Activated naive CD4-positive, alpha-beta T cell treated with anti-CD3 and anti-CD28 coated beads, Interleukin-2, amount 50 U/mL, for 72 hours (primary cell): ENCODE measurements around the gene ANKFN1. TPM values are rescaled to one million over a fixed set of nuclear protein-coding genes. Genes with fewer than 3 reads are reported as not detected.
A peak's percentile ranks its signal among the peaks of the same experiment; 100 is the strongest.

Source experiments
- ATAC-seq, 2 donors: fragments of 150-1000 bp; cut with Tn5 transposase; 2 replicates each; pipeline ENCODE4 v1.10.0; 2021; ENCODE audit warnings: mild to moderate bottlenecking in 2 of 2, moderate library complexity in 2 of 2
- DNase-seq, 2 donors: peaks; one replicate each; pipeline ENCODE4 v3.0.0; 2021 to 2022; ENCODE audit warnings: low spot score in 2 of 2
- H3K27ac Mint-ChIP-seq, 2 donors: one replicate each; pipeline ENCODE4 v1.8.0; 2022; ENCODE audit warnings: mild to moderate bottlenecking in 2 of 2, mixed read lengths in 2 of 2
- H3K36me3 Mint-ChIP-seq, 2 donors: one replicate each; pipeline ENCODE4 v1.8.0; 2022; ENCODE audit warnings: mixed read lengths in 2 of 2
- H3K9me3 Mint-ChIP-seq, 2 donors: one replicate each; pipeline ENCODE4 v1.8.0; 2022; ENCODE audit warnings: mixed read lengths in 2 of 2
- total RNA-seq, 2 donors: library from RNA; stranded (reverse); gene quantifications; one replicate each; pipeline ENCODE4 v1.2.3, GENCODE V29; 2022

Gene ANKFN1
- total RNA-seq, 2 donors from 2014 or later = not detected

DNA sequence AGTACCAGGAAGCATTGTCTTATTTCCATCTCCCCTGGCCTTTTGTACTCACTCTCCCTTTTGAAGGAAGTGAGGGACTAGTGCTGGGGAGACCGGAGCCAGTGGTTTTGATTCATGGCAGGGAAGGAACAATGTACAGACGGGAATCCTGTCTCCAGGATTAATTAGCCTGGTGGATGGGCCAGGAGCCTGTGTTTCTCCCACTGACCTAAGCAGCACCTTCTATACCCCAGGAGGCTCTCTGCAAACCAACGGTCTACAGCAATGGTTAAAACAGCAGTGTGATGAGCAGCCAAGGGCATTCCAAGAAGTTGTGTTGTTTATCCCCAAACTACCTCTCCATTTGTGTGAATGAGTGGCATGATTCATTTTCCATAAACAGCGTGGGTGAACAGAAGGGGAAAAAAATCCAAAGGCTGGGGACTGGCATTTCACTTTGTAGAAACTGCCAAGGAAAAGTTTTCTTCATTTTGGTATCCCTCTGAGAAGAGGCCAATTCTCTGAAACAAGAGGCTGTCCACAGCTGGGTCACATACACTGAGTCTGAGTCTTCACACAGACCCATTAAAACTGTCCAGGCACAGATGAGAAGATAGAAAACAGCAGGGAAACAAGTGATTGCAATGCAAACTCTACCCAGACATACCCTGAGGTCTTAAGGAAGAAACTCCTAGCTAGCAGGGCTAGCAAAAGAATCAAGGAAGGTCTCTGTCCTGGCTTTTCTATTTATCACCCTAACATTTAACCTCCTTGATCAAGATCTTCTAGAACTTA lies 18.1 kb downstream of the ANKFN1 start:
- ATAC-seq = no peak
- DNase-seq = no peak
- no peaks in the 10 kb centered on the region for H3K36me3 Mint-ChIP-seq
- H3K9me3 Mint-ChIP-seq = no peaks in the 10 kb centered on the region
- no peak overlapping the region for H3K27ac Mint-ChIP-seq

DNA sequence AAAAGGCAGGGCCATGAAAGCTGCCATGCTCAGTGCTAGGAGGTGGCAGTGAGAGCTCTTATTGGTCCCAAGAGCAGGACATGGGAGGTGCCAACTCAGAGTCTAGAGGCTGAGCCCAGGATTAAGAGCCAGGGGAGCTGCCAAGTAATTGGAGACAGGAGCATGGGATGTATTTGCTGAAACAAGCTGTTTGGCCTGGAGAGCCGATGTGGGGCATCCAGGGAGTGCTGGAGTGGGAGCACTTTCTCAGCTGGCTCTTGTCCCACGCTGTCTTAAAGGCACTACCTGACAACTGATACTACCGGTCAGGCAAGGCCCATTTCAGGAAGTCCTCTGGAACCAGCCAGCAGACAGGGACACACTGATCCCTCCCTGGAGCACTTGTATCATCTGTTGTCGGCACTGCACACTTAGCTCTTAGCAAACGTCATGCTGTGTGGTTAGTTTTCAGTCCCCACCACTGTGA lies 19.3 kb downstream of the ANKFN1 start:
- ATAC-seq = no peak
- Mint-ChIP-seq H3K36me3 (no peaks in the 10 kb centered on the region), H3K9me3 (no peaks in the 10 kb centered on the region), H3K27ac (peak overlapping the region in 1 of 2 donors; percentile 29)
- DNase-seq = no peak

DNA sequence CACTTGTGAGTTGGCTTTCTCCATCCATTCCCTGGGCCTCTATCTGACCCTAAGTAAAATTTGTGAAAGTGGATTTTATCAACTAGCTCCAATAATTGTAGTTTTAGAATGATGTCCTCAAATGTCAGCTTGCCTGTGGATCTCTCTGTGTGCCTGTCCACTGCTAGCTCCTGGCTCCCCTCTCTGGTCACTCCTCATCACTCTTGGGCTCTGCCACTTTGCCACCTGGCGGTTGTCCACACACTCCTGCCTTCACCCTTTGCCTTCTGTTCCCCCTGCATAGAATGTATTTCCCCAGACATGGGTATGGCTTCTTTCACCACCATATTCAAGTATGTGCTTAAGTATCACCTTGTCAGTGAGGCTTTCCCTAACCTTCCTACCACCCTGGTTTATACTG lies 19.8 kb downstream of the ANKFN1 start:
- Mint-ChIP-seq H3K27ac (no peak overlapping the region), H3K36me3 (no peaks in the 10 kb centered on the region), H3K9me3 (no peaks in the 10 kb centered on the region)
- no peak for ATAC-seq
- no peak for DNase-seq

DNA sequence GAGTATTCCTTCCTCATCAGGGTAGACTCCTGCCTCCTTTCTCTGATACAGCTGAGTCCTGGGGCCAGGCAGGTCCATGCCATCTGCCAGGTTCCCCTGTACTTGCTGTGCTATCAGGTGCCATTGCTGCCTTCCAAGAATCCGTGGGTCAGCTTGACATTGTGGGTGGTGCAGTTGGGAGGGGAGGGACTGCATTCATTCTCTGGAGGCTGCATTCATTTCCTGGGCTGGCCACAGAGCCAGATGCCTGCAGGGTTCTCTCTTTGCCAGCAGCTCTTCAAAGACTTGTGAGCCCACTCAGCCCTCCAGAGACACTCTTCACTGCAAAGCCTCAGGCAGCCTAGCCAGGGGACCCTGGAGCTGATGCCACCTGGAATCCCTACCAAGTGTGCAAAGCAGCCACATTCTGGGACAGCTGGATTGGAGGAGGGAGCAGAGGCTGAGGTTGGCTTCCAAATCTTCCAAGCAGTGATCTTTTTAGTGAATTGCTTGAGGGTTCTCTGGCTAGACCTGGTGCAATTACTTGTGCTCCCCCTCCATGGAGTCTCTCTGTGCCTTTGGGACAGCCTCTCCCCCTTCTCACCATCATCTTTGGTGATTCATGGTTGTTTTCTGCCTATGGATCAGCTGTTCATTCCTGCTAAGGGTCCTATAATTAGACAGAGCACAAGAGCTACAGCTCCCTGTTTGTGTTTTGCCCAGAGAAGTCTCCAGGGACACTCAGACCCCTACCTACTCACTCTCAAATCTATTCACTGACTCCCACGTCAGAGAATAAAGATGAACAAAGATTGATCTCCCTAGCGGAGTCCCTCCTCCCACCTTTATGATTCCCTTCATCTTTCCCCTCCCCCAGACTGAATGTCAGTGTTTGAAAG lies 20.9 kb downstream of the ANKFN1 start:
- Mint-ChIP-seq H3K27ac (no peak overlapping the region), H3K9me3 (no peaks in the 10 kb centered on the region), H3K36me3 (no peaks in the 10 kb centered on the region)
- ATAC-seq (no peak), DNase-seq (no peak)

DNA sequence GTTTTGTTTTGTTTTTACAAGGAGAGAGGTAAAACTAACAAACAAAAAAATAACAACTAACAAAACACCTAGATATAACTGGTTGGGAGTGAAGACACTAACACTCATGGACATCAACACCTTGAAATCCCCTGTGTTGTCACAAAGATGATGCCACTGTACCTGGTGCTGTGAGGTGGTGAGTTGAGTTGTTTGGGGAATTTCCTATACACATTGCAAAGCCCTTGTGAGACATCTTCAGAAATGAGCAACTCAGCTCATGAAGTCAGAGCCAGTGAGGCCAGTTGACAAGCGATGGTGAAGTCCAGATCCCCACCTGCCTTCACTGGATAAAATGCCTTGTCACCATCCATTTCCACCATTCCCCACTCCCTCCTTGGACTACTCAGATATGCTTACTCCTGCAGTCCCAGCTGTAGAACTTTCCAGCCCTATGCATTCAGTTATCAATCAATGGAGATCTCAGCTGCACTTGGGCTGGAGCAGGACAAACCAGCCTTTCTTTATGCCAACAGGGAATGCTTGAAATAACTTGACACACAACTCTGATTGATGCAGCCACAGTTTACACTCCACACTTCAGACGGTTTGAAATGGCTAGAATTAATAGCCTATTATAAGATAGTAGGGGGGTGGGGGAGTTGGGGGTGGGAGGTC lies 22.2 kb downstream of the ANKFN1 start:
- ATAC-seq (peak in 1 of 2 donors; percentile 64), DNase-seq (no peak)
- Mint-ChIP-seq H3K36me3 (no peaks in the 10 kb centered on the region), H3K27ac (no peak overlapping the region), H3K9me3 (no peaks in the 10 kb centered on the region)

DNA sequence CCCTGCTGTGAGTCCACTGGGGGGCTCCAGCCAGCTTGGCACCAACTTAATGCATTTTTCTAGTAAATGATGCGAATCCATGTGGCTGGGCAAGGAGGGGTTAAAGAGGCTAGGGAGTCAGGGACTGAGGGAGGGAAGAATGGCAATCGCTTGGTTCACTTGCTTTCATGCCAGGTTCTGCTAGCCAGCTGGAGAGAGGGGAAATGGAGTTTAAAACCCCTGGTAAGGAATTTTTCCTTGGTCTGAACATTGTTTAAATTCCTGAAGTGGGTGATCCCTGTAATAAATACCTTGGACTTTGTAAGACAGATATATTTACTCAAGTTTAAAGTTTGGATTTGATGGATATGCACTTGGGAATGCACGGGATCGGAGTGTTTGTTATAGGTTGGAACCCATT lies 22.8 kb downstream of the ANKFN1 start:
- no peak for DNase-seq
- Mint-ChIP-seq H3K9me3 (no peaks in the 10 kb centered on the region), H3K36me3 (no peaks in the 10 kb centered on the region), H3K27ac (no peak overlapping the region)
- ATAC-seq = no peak

DNA sequence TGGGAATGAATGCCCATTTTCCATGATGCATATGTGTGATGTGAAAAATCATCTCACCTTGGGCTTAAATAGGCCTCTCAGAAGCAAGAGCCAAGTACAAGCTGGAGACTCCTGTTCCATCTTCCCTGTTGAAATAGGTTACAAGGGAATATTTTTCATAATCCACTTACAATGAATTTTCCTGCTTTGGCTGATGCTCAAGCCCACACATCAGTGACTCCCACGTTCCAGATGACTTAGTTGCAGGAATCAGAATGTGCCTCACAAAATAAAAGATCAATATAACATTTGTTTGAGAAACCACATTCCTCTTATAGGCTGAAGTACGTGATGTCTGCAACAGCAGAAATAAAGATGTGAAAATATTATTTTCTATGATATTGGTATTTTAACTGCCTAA lies 24.1 kb downstream of the ANKFN1 start:
- no peaks in the 10 kb centered on the region for H3K9me3 Mint-ChIP-seq
- no peak overlapping the region for H3K27ac Mint-ChIP-seq
- ATAC-seq (no peak), DNase-seq (no peak)
- no peaks in the 10 kb centered on the region for H3K36me3 Mint-ChIP-seq

DNA sequence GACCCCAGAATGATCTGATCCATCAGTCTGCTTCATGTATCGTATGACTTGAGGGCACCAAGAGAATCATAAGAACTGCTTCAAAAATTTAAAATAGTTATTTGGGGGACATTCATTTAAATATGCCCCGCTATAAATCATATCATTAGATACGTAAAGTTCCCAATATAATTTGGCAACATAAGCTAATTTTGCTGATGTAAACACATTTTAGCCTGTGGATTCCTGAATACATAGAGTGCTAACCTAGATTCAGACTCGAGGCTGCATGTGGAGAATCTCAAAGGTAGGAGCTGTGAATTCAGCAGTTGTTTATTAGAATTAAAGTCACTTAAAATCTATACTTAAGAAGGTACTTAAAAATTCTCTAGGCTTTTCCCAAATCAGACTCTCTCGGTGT lies 24.9 kb downstream of the ANKFN1 start:
- no peak overlapping the region for H3K27ac Mint-ChIP-seq
- no peaks in the 10 kb centered on the region for H3K36me3 Mint-ChIP-seq
- ATAC-seq = no peak
- DNase-seq = no peak
- H3K9me3 Mint-ChIP-seq = no peaks in the 10 kb centered on the region

DNA sequence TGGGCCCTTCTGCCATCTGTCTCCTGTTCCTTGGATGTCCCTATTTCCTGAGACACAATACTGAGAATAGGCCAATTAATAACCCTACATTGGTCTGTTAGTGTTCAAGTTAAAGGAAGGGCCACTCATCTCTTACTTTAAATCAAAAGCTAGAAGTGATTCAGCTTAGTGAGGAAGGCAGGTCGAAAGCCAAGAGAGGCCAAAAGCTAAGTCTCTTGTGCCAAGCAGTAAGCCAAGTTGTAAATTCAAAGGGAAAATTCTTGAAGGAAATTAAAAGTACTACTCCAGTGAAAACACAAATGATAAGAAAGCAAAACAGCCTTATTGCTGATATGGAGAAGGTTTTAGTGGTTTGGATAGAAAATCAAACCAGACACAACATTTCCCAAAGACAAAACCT lies 28.8 kb downstream of the ANKFN1 start:
- H3K27ac Mint-ChIP-seq = no peak overlapping the region
- no peaks in the 10 kb centered on the region for H3K36me3 Mint-ChIP-seq
- ATAC-seq = no peak
- no peaks in the 10 kb centered on the region for H3K9me3 Mint-ChIP-seq
- DNase-seq = no peak

DNA sequence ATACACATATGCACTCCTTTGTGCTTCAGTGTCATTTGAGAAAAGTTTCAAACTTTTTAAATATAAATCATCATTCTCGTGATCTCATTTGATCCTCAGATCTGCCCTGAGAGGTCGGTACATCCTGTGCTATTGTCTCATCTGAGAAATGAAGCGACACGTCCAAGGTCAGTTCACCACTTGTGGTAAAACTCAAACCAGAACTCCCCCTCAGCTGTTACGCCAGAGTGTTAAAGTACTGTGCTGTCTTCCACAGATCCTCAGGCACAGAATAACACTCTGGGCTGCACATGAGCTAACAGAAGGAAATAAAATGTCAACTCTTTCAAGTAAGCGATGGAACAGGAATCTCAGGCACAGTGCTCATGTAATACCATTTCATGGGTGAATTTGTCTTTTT lies 31.4 kb downstream of the ANKFN1 start:
- Mint-ChIP-seq H3K9me3 (no peaks in the 10 kb centered on the region), H3K27ac (no peak overlapping the region), H3K36me3 (no peaks in the 10 kb centered on the region)
- no peak for ATAC-seq
- no peak for DNase-seq

DNA sequence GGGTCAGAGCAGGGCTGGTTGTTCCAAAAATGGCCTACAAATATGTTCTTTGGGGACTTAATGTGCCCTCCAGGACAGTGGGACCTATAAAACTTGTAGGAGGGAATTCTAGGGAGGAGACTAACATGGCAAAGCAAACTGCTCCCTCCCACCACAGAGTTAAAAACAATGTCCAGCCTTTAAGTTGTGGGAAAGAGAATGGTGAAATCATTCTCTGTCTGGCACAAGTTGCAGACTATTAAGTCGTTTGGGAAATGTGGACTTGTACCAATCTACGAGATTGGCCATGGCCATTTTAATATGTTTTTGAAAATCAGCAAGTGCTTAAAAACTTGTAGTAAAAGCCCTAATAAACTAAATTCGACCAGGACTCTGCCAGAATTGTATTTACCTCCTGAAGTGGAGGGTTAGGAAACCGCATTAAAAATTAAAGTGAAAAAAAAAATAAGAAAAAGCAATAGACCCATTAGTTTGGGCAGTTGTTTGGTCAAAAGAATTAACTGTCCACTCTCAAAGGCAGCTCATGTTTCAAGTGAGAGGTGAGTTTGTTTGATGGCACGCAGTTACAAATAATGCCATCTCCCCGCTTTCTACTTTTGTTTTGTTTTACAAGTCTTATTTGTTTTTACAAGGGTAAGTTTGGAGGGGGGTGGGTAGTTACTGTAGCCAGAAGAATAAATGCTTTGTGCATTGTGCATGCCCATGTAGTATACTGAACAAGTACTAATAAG lies 32.4 kb downstream of the ANKFN1 start:
- ATAC-seq = no peak
- Mint-ChIP-seq H3K9me3 (no peaks in the 10 kb centered on the region), H3K27ac (no peak overlapping the region), H3K36me3 (no peaks in the 10 kb centered on the region)
- DNase-seq = no peak

DNA sequence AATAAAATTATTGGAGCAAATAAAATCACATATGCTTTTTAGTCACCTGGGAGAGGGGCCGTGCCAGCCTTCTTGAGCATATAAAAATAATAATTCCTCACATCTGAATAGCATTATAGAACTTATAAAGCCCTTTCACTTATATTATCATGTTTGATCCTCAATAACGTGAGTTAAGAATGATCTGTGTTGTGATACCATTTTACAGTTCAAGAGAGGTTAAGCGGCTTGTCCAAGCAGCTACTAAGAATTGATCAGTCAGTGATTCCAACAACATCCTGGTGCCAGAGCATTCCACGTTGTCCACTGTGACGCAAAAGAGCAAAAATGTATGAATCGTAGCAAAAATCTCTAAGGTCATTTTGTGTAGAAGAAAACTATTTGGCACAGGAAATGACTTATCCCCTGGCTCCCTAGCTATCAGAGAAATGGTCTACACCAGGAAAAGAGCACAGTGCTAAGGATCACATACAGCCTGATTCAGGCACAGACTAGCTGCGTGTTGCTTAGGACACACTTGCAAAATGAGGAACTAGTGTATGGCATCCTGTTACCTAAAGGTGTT lies 33.0 kb downstream of the ANKFN1 start:
- no peak overlapping the region for H3K27ac Mint-ChIP-seq

DNA sequence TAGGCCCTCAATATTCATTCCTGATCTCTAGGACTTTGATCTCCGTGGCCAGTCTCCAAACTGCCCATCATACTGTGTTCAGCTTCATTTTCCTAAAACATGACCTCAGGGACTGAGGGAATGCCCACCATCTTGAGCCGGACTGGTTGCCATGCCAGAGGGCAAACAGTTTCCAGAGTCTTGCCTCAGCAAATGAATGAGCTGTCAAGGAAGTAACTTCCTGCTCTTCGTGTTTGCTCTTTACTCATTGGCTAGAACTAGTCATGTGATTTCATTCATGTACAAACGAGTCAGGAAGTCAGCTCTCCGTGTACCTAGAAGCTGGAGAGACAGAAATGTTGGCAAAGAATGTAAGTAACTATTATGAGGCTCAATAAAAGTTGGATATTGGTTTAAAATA lies 50.2 kb downstream of the ANKFN1 start:
- peak in 1 of 2 donors; percentile 26 for ATAC-seq

More for the DNA sequence above, 33.0 kb downstream of the ANKFN1 start:
- H3K36me3 Mint-ChIP-seq = no peaks in the 10 kb centered on the region
- ATAC-seq (no peak), DNase-seq (no peak)
- no peaks in the 10 kb centered on the region for H3K9me3 Mint-ChIP-seq

DNA sequence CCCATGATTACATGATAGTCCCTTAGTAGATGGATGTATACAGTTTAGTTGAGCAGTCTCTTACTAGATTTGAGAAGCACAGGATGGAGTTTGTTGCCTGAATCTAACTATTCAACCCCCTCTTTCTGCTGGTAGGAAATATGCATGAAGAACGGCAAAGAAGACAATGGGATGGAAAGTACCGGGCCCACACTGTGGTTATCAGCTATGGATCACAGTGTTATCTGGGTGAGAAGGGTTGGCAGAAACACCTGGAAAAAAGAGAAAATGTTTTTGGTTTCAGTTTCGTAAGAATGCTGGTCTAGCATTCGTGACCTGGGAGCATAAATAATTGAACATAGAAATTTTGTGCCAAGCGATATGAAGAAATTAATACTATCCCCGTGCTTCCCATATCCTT lies 53.1 kb downstream of the ANKFN1 start:
- no peak for ATAC-seq
- DNase-seq = no peak
- no peaks in the 10 kb centered on the region for H3K36me3 Mint-ChIP-seq
- H3K27ac Mint-ChIP-seq = no peak overlapping the region
- H3K9me3 Mint-ChIP-seq = peaks cover 3 to 12% of the 10 kb centered on the region in 2 donors

More for the DNA sequence above, 50.2 kb downstream of the ANKFN1 start:
- no peak overlapping the region for H3K27ac Mint-ChIP-seq
- DNase-seq = no peak
- H3K9me3 Mint-ChIP-seq = peaks cover 0 to 6% of the 10 kb centered on the region in 2 donors
- H3K36me3 Mint-ChIP-seq = no peaks in the 10 kb centered on the region

DNA sequence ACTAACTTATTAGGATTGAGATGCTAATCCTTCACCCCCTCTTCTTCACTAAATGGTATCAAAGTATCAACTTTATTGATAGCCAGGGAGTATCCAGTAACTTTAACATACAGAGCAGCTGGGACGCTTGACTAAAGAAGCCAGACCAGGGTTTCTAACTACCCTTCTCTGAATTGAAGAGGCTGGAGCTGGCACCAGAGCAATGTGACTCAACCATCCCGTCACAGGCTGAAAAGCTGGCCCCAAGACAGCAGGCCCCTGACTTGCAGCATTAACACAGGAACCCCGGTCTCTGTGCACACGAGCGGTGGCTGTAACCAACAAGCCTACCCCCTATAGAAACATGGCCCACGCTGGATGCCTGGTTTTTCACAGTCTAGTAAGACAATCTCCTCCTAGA lies 59.8 kb downstream of the ANKFN1 start:
- Mint-ChIP-seq H3K36me3 (no peaks in the 10 kb centered on the region), H3K9me3 (peaks cover 3 to 6% of the 10 kb centered on the region in 2 donors), H3K27ac (no peak overlapping the region)
- ATAC-seq = no peak
- no peak for DNase-seq

DNA sequence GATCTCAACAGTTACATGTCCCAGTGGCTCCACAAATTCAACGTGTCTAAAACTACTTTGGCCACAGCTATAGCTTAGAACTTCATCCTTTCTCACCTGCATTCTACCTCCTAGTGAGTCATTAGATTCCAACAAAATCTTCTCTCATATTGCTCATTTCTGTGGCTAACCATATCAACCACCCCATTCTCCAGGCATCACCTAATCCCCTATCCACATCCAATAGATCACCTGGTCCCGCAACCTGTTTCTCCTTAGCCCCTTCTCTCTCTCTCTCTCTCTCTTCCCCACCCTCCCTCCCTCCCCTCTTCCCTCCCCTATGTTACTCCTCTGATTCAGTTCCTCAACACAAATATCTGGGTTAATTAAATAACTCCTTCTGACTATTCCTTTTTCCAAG lies 64.6 kb downstream of the ANKFN1 start:
- ATAC-seq = no peak
- Mint-ChIP-seq H3K27ac (no peak overlapping the region), H3K9me3 (no peaks in the 10 kb centered on the region), H3K36me3 (no peaks in the 10 kb centered on the region)
- no peak for DNase-seq
